NCI-H2171 (cell line): ENCODE data around the gene KCNJ11.

Experiments used
- DNase-seq: peaks from one replicate; lab custom pipeline; 2025; lab: John Stamatoyannopoulos, UW

The KCNJ11 gene

GRCh38 chr11:17391493-17392355, 3.3 kb upstream of the KCNJ11 start:
- DNase-seq, result no peak

GRCh38 chr11:17389957-17390649, 1.6 kb upstream of the KCNJ11 start:
- no peak for DNase-seq

GRCh38 chr11:17389211-17389956, 925 bp upstream of the KCNJ11 start:
- peak; percentile 74 for DNase-seq

GRCh38 chr11:17387811-17388210, 648 bp downstream of the KCNJ11 start:
- no peak for DNase-seq

- DNase-seq, result no peak
Observed at GRCh38 chr11:17387254-17387653, 1.2 kb downstream of the KCNJ11 start.

GRCh38 chr11:17386331-17387084, 2.0 kb downstream of the KCNJ11 start:
- no peak for DNase-seq

GRCh38 chr11:17385926-17386325, 2.5 kb downstream of the KCNJ11 start:
- DNase-seq, result no peak

- DNase-seq, result no peak
Observed at GRCh38 chr11:17385492-17385891, 3.0 kb downstream of the KCNJ11 start.

- DNase-seq, result peak; percentile 35
Observed at GRCh38 chr11:17384002-17384511, 4.4 kb downstream of the KCNJ11 start.

- no peak for DNase-seq
Observed at GRCh38 chr11:17383461-17383860, 5.0 kb downstream of the KCNJ11 start.

GRCh38 chr11:17382046-17382728, 6.3 kb downstream of the KCNJ11 start:
- DNase-seq, result no peak

GRCh38 chr11:17381156-17381555, 7.3 kb downstream of the KCNJ11 start:
- DNase-seq, result no peak

GRCh38 chr11:17379383-17380180, 8.9 kb downstream of the KCNJ11 start:
- no peak for DNase-seq

GRCh38 chr11:17378655-17379054, 9.8 kb downstream of the KCNJ11 start:
- no peak for DNase-seq

- no peak for DNase-seq
Observed at GRCh38 chr11:17376493-17376892, 12.0 kb downstream of the KCNJ11 start.

- DNase-seq, result no peak
Observed at GRCh38 chr11:17375547-17375946, 12.9 kb downstream of the KCNJ11 start.

- DNase-seq, result no peak
Observed at GRCh38 chr11:17371614-17372013, 16.8 kb downstream of the KCNJ11 start.

- no peak for DNase-seq
Observed at GRCh38 chr11:17369684-17370243, 18.7 kb downstream of the KCNJ11 start.

GRCh38 chr11:17369094-17369493, 19.4 kb downstream of the KCNJ11 start:
- no peak for DNase-seq

GRCh38 chr11:17368551-17368950, 19.9 kb downstream of the KCNJ11 start:
- DNase-seq, result no peak
